Nephron progenitor cell (in vitro differentiated cells): ENCODE data around the gene GCDH.

Experiments used
- DNase-seq: peaks from one replicate; pipeline ENCODE4 v3.0.0; 2021
- H3K27ac Mint-ChIP-seq: 2 replicates; pipeline ENCODE4 v1.8.0; 2021; ENCODE audit warnings: mild to moderate bottlenecking, moderate library complexity, mixed read lengths
- H3K27me3 Mint-ChIP-seq: 2 replicates; pipeline ENCODE4 v1.8.0; 2021; ENCODE audit warnings: mild to moderate bottlenecking, low read depth, mixed read lengths; ENCODE audit not compliant: poor library complexity
- H3K36me3 Mint-ChIP-seq: 2 replicates; pipeline ENCODE4 v1.8.0; 2021; ENCODE audit warnings: low read depth, mixed read lengths
- H3K4me1 Mint-ChIP-seq: 2 replicates; pipeline ENCODE4 v1.8.0; 2021; ENCODE audit warnings: mixed read lengths
- H3K4me3 Mint-ChIP-seq: 2 replicates; pipeline ENCODE4 v1.8.0; 2021; ENCODE audit warnings: mild to moderate bottlenecking, moderate library complexity, mixed read lengths
- H3K9me3 Mint-ChIP-seq: 2 replicates; pipeline ENCODE4 v1.8.0; 2021; ENCODE audit warnings: mild to moderate bottlenecking, moderate library complexity, mixed read lengths
- TF ChIP-seq, protein P1 (sequence below): fragments of 200-600 bp; sonication (generic); IDR thresholded peaks from 2 replicates; pipeline ENCODE4 v1.5.0; 2021; ENCODE audit warnings: antibody characterized with exemption

GCDH gene

DNA sequence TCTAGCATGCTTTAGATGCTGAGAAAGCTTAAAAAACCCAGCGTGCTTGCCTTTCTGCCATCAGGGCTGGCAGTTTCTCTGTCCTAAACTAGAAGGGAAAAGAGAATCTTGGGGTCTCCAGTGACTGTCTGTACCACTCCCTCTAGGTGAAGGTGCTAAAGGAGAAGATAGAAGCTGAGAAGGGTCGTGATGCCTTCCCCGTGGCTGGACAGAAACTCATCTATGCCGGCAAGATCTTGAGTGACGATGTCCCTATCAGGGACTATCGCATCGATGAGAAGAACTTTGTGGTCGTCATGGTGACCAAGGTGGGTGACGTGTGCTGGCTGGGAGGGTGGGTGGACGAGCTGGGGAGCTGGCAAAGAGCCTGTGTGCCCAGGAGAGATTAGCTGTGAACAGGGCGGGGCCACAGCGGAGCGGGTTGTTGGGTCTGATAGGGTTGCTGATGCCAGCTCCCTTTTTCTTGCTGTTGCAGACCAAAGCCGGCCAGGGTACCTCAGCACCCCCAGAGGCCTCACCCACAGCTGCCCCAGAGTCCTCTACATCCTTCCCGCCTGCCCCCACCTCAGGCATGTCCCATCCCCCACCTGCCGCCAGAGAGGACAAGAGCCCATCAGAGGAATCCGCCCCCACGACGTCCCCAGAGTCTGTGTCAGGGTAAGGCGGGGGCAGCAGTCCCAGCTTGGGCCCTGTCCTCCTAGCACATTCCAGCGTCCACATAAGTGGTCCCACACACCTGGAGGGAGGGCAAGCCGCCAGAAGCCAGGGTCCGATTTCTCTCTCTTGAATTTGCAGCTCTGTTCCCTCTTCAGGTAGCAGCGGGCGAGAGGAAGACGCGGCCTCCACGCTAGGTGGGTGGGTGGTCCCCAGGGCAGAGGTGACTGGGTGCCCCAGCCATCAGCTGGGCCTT, 57.0 kb downstream of the GCDH start:
- H3K27ac Mint-ChIP-seq, result peak overlapping the region; percentile 61
- peaks cover 56% of the 10 kb centered on the region for H3K36me3 Mint-ChIP-seq
- peaks cover 43% of the 10 kb centered on the region for H3K4me1 Mint-ChIP-seq
- TF ChIP-seq, protein P1, sequence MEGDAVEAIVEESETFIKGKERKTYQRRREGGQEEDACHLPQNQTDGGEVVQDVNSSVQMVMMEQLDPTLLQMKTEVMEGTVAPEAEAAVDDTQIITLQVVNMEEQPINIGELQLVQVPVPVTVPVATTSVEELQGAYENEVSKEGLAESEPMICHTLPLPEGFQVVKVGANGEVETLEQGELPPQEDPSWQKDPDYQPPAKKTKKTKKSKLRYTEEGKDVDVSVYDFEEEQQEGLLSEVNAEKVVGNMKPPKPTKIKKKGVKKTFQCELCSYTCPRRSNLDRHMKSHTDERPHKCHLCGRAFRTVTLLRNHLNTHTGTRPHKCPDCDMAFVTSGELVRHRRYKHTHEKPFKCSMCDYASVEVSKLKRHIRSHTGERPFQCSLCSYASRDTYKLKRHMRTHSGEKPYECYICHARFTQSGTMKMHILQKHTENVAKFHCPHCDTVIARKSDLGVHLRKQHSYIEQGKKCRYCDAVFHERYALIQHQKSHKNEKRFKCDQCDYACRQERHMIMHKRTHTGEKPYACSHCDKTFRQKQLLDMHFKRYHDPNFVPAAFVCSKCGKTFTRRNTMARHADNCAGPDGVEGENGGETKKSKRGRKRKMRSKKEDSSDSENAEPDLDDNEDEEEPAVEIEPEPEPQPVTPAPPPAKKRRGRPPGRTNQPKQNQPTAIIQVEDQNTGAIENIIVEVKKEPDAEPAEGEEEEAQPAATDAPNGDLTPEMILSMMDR, result no peak
- peak overlapping the region; percentile 92 for H3K4me3 Mint-ChIP-seq
- H3K9me3 Mint-ChIP-seq, result no peaks in the 10 kb centered on the region
- no peak for DNase-seq
- no peaks in the 10 kb centered on the region for H3K27me3 Mint-ChIP-seq

- H3K4me1 Mint-ChIP-seq, result peaks cover 35% of the 10 kb centered on the region
- H3K27me3 Mint-ChIP-seq, result no peaks in the 10 kb centered on the region
- no peak overlapping the region for H3K27ac Mint-ChIP-seq
- no peak for DNase-seq
- TF ChIP-seq, protein P1, result no peak
- H3K4me3 Mint-ChIP-seq, result no peak overlapping the region
- peaks cover 47% of the 10 kb centered on the region for H3K36me3 Mint-ChIP-seq
- H3K9me3 Mint-ChIP-seq, result no peaks in the 10 kb centered on the region
These were observed 57.8 kb downstream of the GCDH start for GRCh38 chr19:12948612-12949362.
